ACC112 (cell line): Measurements from ENCODE around the gene PACSIN1.

Source experiments
- H2AFZ ChIP-seq: fragments of 200-600 bp; sonication (generic); one replicate; pipeline ENCODE4 v1.6.0; 2017; ENCODE audit warnings: antibody characterized with exemption, low read length; ENCODE audit not compliant: unreplicated experiment
- H3K27ac ChIP-seq: fragments of 200-600 bp; sonication (generic); 2 replicates; pipeline ENCODE4 v1.5.1; 2014; ENCODE audit warnings: low read depth, mild to moderate bottlenecking, antibody characterized with exemption, low read length, moderate library complexity
- H3K27me3 ChIP-seq: fragments of 200-600 bp; sonication (generic); 2 replicates; pipeline ENCODE4 v1.6.1; 2014; ENCODE audit warnings: mild to moderate bottlenecking, antibody characterized with exemption, low read length, moderate library complexity, mixed read lengths; ENCODE audit not compliant: insufficient read depth
- H3K36me3 ChIP-seq: fragments of 200-600 bp; sonication (generic); 2 replicates; pipeline ENCODE4 v1.6.1; 2016; ENCODE audit warnings: mild to moderate bottlenecking, antibody characterized with exemption, low read length, moderate library complexity, mixed read lengths; ENCODE audit not compliant: insufficient read depth
- H3K4me1 ChIP-seq: fragments of 200-600 bp; sonication (generic); one replicate; pipeline ENCODE4 v1.6.1; 2016; ENCODE audit warnings: low read length, mixed read lengths; ENCODE audit not compliant: insufficient read depth, unreplicated experiment, control insufficient read depth
- H3K4me3 ChIP-seq: fragments of 200-600 bp; sonication (generic); 2 replicates; pipeline ENCODE4 v1.5.1; 2014; ENCODE audit warnings: mild to moderate bottlenecking, low read depth, low read length
- H3K79me2 ChIP-seq: fragments of 200-600 bp; sonication (generic); one replicate; pipeline ENCODE4 v1.6.0; 2016; ENCODE audit warnings: low read length; ENCODE audit not compliant: control insufficient read depth, unreplicated experiment, insufficient read depth

The PACSIN1 gene

GRCh38 chr6:34465531-34466241 is at the start of gene PACSIN1:
TSS of gene PACSIN1 (plus strand) at chr6:34466076. CDS start at chr6:34526306, 60,230 bp downstream.
- H2AFZ ChIP-seq, result peak within 1 kb of the TSS; percentile 32
- no peak within 1 kb of the TSS for H3K27ac ChIP-seq
- H3K27me3 ChIP-seq, result peaks cover 15% of the 10 kb centered on the region
- H3K36me3 ChIP-seq, result no peaks in the 10 kb centered on the region
- no peaks in the 10 kb centered on the region for H3K79me2 ChIP-seq
- H3K4me1 ChIP-seq, result peaks cover 7% of the 10 kb centered on the region
- H3K4me3 ChIP-seq, result peak within 1 kb of the TSS; percentile 66

- H2AFZ ChIP-seq, result no peak overlapping the region
- H3K27ac ChIP-seq, result no peak overlapping the region
- H3K79me2 ChIP-seq, result peaks cover 16% of the 10 kb centered on the region
- peaks cover 6% of the 10 kb centered on the region for H3K4me1 ChIP-seq
- H3K27me3 ChIP-seq, result no peaks in the 10 kb centered on the region
- no peak overlapping the region for H3K4me3 ChIP-seq
- H3K36me3 ChIP-seq, result peaks cover 50% of the 10 kb centered on the region
Observed at GRCh38 chr6:34416877-34417371, 49.0 kb upstream of the PACSIN1 start.

- Histone ChIP-seq H3K4me1 (peaks cover 7% of the 10 kb centered on the region), H3K27me3 (no peaks in the 10 kb centered on the region), H3K4me3 (no peak overlapping the region), H2AFZ (no peak overlapping the region), H3K79me2 (peaks cover 30% of the 10 kb centered on the region), H3K27ac (0 out of 2 replicates have a peak overlapping the region, but pooled peaks have one; percentile 11), H3K36me3 (peaks cover 57% of the 10 kb centered on the region)
Observed at GRCh38 chr6:34418367-34418766, 47.5 kb upstream of the PACSIN1 start.

GRCh38 chr6:34423254-34423653 is 42.6 kb upstream of the PACSIN1 start:
- H3K4me1 ChIP-seq, result peaks cover 21% of the 10 kb centered on the region
- peaks cover 55% of the 10 kb centered on the region for H3K79me2 ChIP-seq
- peak overlapping the region; percentile 93 for H3K4me3 ChIP-seq
- no peaks in the 10 kb centered on the region for H3K27me3 ChIP-seq
- no peak overlapping the region for H3K27ac ChIP-seq
- H3K36me3 ChIP-seq, result peaks cover 59% of the 10 kb centered on the region
- no peak overlapping the region for H2AFZ ChIP-seq

GRCh38 chr6:34424200-34425131 is 41.4 kb upstream of the PACSIN1 start:
- peaks cover 53% of the 10 kb centered on the region for H3K36me3 ChIP-seq
- H3K4me3 ChIP-seq, result peak overlapping the region; percentile 93
- no peaks in the 10 kb centered on the region for H3K27me3 ChIP-seq
- peak overlapping the region; percentile 17; the same call in 1 of the 2 replicates for H3K27ac ChIP-seq
- no peak overlapping the region for H2AFZ ChIP-seq
- H3K4me1 ChIP-seq, result peaks cover 21% of the 10 kb centered on the region
- peaks cover 55% of the 10 kb centered on the region for H3K79me2 ChIP-seq

- Histone ChIP-seq H3K4me1 (peaks cover 21% of the 10 kb centered on the region), H3K79me2 (peaks cover 50% of the 10 kb centered on the region), H3K4me3 (peak overlapping the region; percentile 93), H3K27me3 (no peaks in the 10 kb centered on the region), H2AFZ (no peak overlapping the region), H3K27ac (peak overlapping the region; percentile 71), H3K36me3 (peaks cover 47% of the 10 kb centered on the region)
Observed at GRCh38 chr6:34425132-34425497, 40.8 kb upstream of the PACSIN1 start.

GRCh38 chr6:34425498-34426410 is 40.1 kb upstream of the PACSIN1 start, which contains the start of gene RPS10:
TSS of gene RPS10 (minus strand) at chr6:34426069. CDS start at chr6:34425221, 848 bp downstream.
- Histone ChIP-seq H2AFZ (peak within 1 kb of the TSS; percentile 100), H3K79me2 (peaks cover 45% of the 10 kb centered on the region), H3K27ac (peak within 1 kb of the TSS; percentile 71), H3K36me3 (peaks cover 42% of the 10 kb centered on the region), H3K4me1 (peaks cover 21% of the 10 kb centered on the region), H3K27me3 (no peaks in the 10 kb centered on the region), H3K4me3 (peak within 1 kb of the TSS; percentile 93)

- Histone ChIP-seq H3K79me2 (no peaks in the 10 kb centered on the region), H3K4me1 (no peaks in the 10 kb centered on the region), H3K27ac (no peak overlapping the region)
Observed at GRCh38 chr6:34435916-34436315, 30.0 kb upstream of the PACSIN1 start.

GRCh38 chr6:34436803-34437643 is 28.9 kb upstream of the PACSIN1 start:
- Histone ChIP-seq H2AFZ (no peak overlapping the region), H3K36me3 (no peaks in the 10 kb centered on the region), H3K79me2 (no peaks in the 10 kb centered on the region), H3K4me3 (no peak overlapping the region), H3K4me1 (no peaks in the 10 kb centered on the region), H3K27ac (no peak overlapping the region), H3K27me3 (no peaks in the 10 kb centered on the region)

More at GRCh38 chr6:34435916-34436315, 30.0 kb upstream of the PACSIN1 start:
- H3K36me3 ChIP-seq, result no peaks in the 10 kb centered on the region
- H3K4me3 ChIP-seq, result no peak overlapping the region
- no peaks in the 10 kb centered on the region; the same call in 1 of the 2 replicates for H3K27me3 ChIP-seq
- no peak overlapping the region for H2AFZ ChIP-seq
